ENCODE measurements around the gene CDYL2. TPM values are rescaled to one million over a fixed set of nuclear protein-coding genes. Genes with fewer than 3 reads are reported as not detected.

The CDYL2 gene
- total and polyA plus RNA-seq, 2 experiments from 2014 or later: 2.1 to 5.2 TPM

- WGBS, 2 experiments (ENCODE audit: low coverage in 1 of 2, low lambda C conversion rate in 2 of 2, missing lambda C conversion rate in 2 of 2): 86 to 91% methylated on average over 7 of the region's 7 CpGs
These were observed 207.7 kb downstream of the CDYL2 start for GRCh38 chr16:80596507-80597207.

DNA sequence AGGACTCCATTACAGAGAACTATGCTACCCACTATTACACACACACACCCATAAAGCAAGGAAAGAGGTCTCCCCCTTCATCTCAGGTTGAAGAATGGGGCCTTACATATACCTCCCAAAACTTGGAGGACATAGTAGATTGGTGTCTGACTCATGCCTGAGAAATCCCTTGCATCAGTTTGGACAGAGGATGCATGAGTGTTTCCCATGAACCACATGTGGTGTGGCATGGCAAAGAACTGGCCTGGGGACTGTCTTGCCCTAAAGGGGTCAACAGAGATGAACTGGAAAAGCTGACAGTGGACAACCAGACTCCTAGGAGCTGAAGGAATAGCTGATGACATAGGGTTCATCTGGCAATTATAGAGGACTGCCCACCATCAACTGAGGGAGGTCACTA, 209.6 kb downstream of the CDYL2 start:
- no peaks in the 10 kb centered on the region for H3K36me3 ChIP-seq (ENCODE audit: low read depth)
- DNase-seq: peak; percentile 61
- peaks cover 4% of the 10 kb centered on the region; the same call in 1 of the 2 replicates for H3K9me2 ChIP-seq (ENCODE audit: insufficient read depth)
- no peak overlapping the region for H3K4me3 ChIP-seq
- no peak overlapping the region for H3K27ac ChIP-seq
- no peaks in the 10 kb centered on the region for H3K27me3 ChIP-seq (replicated peaks; ENCODE audit: insufficient read depth)
- H3K4me2 ChIP-seq (ENCODE audit: unreplicated experiment): no peak overlapping the region
- no peak overlapping the region for H2AFZ ChIP-seq
- H3K79me2 ChIP-seq (ENCODE audit: insufficient read depth): no peaks in the 10 kb centered on the region
- H3F3A ChIP-seq (ENCODE audit: insufficient read depth): no peaks in the 10 kb centered on the region
- H3K9ac ChIP-seq: no peak overlapping the region
- peaks cover 15% of the 10 kb centered on the region for H3K4me1 ChIP-seq (ENCODE audit: insufficient read depth)
- in situ Hi-C loops (cut with MboI): no loop called here
- H4K20me1 ChIP-seq (ENCODE audit: insufficient read depth): no peaks in the 10 kb centered on the region
- TF ChIP-seq EZH2 (IDR thresholded peaks at IDR 0.05; ENCODE audit: insufficient read depth, poor library complexity, severe bottlenecking) (no peak), EZH2phosphoT487 (IDR thresholded peaks at IDR 0.05; ENCODE audit: insufficient read depth, low read depth) (no peak)
- H3K9me3 ChIP-seq (ENCODE audit: low read depth): no peaks in the 10 kb centered on the region

More at GRCh38 chr16:80596507-80597207, 207.7 kb downstream of the CDYL2 start:
- Histone ChIP-seq H3K27me3 (replicated peaks; ENCODE audit: insufficient read depth) (no peaks in the 10 kb centered on the region), H3K4me2 (ENCODE audit: unreplicated experiment) (no peak overlapping the region), H3K4me3 (no peak overlapping the region), H3K79me2 (ENCODE audit: insufficient read depth) (no peaks in the 10 kb centered on the region), H3K36me3 (ENCODE audit: low read depth) (no peaks in the 10 kb centered on the region), H4K20me1 (ENCODE audit: insufficient read depth) (no peaks in the 10 kb centered on the region), H3K9me2 (ENCODE audit: insufficient read depth) (peaks cover 4% of the 10 kb centered on the region; the same call in 1 of the 2 replicates), H3K4me1 (ENCODE audit: insufficient read depth) (peaks cover 16% of the 10 kb centered on the region), H3K9ac (no peak overlapping the region), H2AFZ (no peak overlapping the region), H3F3A (ENCODE audit: insufficient read depth) (no peaks in the 10 kb centered on the region), H3K27ac (no peak overlapping the region), H3K9me3 (ENCODE audit: low read depth) (no peaks in the 10 kb centered on the region)
- in situ Hi-C loops (cut with MboI): no loop called here
- TF ChIP-seq EZH2 (IDR thresholded peaks at IDR 0.05; ENCODE audit: insufficient read depth, poor library complexity, severe bottlenecking): no peak
- no peak for TF ChIP-seq EZH2phosphoT487 (IDR thresholded peaks at IDR 0.05; ENCODE audit: insufficient read depth, low read depth)
- no peak for DNase-seq

- no peaks in the 10 kb centered on the region for H3K27me3 ChIP-seq (replicated peaks; ENCODE audit: insufficient read depth)
- H4K20me1 ChIP-seq (ENCODE audit: insufficient read depth): no peaks in the 10 kb centered on the region
- peaks cover 6% of the 10 kb centered on the region; the same call in 1 of the 2 replicates for H3K4me1 ChIP-seq (ENCODE audit: insufficient read depth)
- no peak for DNase-seq
- no peak overlapping the region for H3K4me2 ChIP-seq (ENCODE audit: unreplicated experiment)
- H3K36me3 ChIP-seq (ENCODE audit: low read depth): no peaks in the 10 kb centered on the region
- no peaks in the 10 kb centered on the region for H3K9me3 ChIP-seq (ENCODE audit: low read depth)
- in situ Hi-C loops (cut with MboI): no loop called here
- H3K4me3 ChIP-seq: no peak overlapping the region
- whole genome bisulfite sequencing, 2 experiments (ENCODE audit: low coverage in 1 of 2, low lambda C conversion rate in 2 of 2, missing lambda C conversion rate in 2 of 2): 90 to 92% methylated on average over 2 of the region's 2 CpGs
- H3F3A ChIP-seq (ENCODE audit: insufficient read depth): no peaks in the 10 kb centered on the region
- TF ChIP-seq EZH2 (IDR thresholded peaks at IDR 0.05; ENCODE audit: insufficient read depth, poor library complexity, severe bottlenecking) (no peak), EZH2phosphoT487 (IDR thresholded peaks at IDR 0.05; ENCODE audit: insufficient read depth, low read depth) (no peak)
- peaks cover 4% of the 10 kb centered on the region; the same call in 1 of the 2 replicates for H3K9me2 ChIP-seq (ENCODE audit: insufficient read depth)
- no peak overlapping the region for H2AFZ ChIP-seq
- no peak overlapping the region for H3K27ac ChIP-seq
- H3K79me2 ChIP-seq (ENCODE audit: insufficient read depth): no peaks in the 10 kb centered on the region
- no peak overlapping the region for H3K9ac ChIP-seq
These were observed 212.1 kb downstream of the CDYL2 start for GRCh38 chr16:80592273-80592672.

- whole genome bisulfite sequencing, 2 experiments (ENCODE audit: low coverage in 1 of 2, low lambda C conversion rate in 2 of 2, missing lambda C conversion rate in 2 of 2): 79% methylated on average over 7 of the region's 7 CpGs
- TF ChIP-seq EZH2phosphoT487 (IDR thresholded peaks at IDR 0.05; ENCODE audit: insufficient read depth, low read depth) (no peak), EZH2 (IDR thresholded peaks at IDR 0.05; ENCODE audit: insufficient read depth, poor library complexity, severe bottlenecking) (no peak)
- in situ Hi-C loops (cut with MboI): no loop called here
These were observed 213.1 kb downstream of the CDYL2 start for GRCh38 chr16:80591071-80591915.

More at GRCh38 chr16:80591071-80591915, 213.1 kb downstream of the CDYL2 start:
- Histone ChIP-seq H3K79me2 (ENCODE audit: insufficient read depth) (no peaks in the 10 kb centered on the region), H3K9ac (no peak overlapping the region), H3K4me1 (ENCODE audit: insufficient read depth) (peaks cover 11% of the 10 kb centered on the region; the same call in 1 of the 2 replicates), H4K20me1 (ENCODE audit: insufficient read depth) (no peaks in the 10 kb centered on the region), H3K4me2 (ENCODE audit: unreplicated experiment) (no peak overlapping the region), H3K9me2 (ENCODE audit: insufficient read depth) (no peaks in the 10 kb centered on the region), H2AFZ (no peak overlapping the region), H3K4me3 (no peak overlapping the region), H3K27ac (no peak overlapping the region), H3K27me3 (replicated peaks; ENCODE audit: insufficient read depth) (no peaks in the 10 kb centered on the region), H3K36me3 (ENCODE audit: low read depth) (no peaks in the 10 kb centered on the region), H3K9me3 (ENCODE audit: low read depth) (no peaks in the 10 kb centered on the region), H3F3A (ENCODE audit: insufficient read depth) (no peaks in the 10 kb centered on the region)
- DNase-seq: no peak
